Body of pancreas (tissue), 4 donors: ENCODE results near the gene OTOL1. TPM values are rescaled to one million over a fixed set of nuclear protein-coding genes. Genes with fewer than 3 reads are reported as not detected.

Experiments used
- ATAC-seq: fragments of 150-250 bp; one replicate; pipeline ENCODE4 v1.9.1; 2016
- DNase-seq, 4 donors: peaks; one replicate each; pipeline ENCODE4 v3.0.0-alpha.2; 2019
- H3K27ac ChIP-seq, 4 donors: fragments of 200-600 bp; sonication (generic); 1 replicate in 3 of 4; 2 replicates in 1 of 4; pipeline versions ENCODE4 v1.5.1 to v1.6.1; 2016 to 2019; ENCODE audit warnings: mild to moderate bottlenecking in 1 of 4, mixed read lengths in 1 of 4, moderate library complexity in 1 of 4
- H3K27me3 ChIP-seq, 2 donors: fragments of 200-600 bp; sonication (generic); one replicate each; pipeline ENCODE4 v1.6.0; 2016; ENCODE audit warnings: mild to moderate bottlenecking in 1 of 2
- H3K36me3 ChIP-seq, 2 donors: fragments of 200-600 bp; sonication (generic); replicated peaks in 1 of 2; 2 replicates each; pipeline ENCODE4 v1.5.1; 2016; ENCODE audit warnings: low read depth in 2 of 2; ENCODE audit not compliant: insufficient read depth in 1 of 2
- H3K4me1 ChIP-seq: fragments of 200-600 bp; sonication (generic); one replicate; pipeline ENCODE4 v1.6.0; 2016
- H3K4me3 ChIP-seq, 2 donors: fragments of 200-600 bp; sonication (generic); 1 replicate in 1 of 2; 2 replicates in 1 of 2; pipeline ENCODE4 v1.5.1; 2016 to 2019
- H3K9me3 ChIP-seq, 3 donors: fragments of 200-600 bp; sonication (generic); 1 replicate in 2 of 3; 2 replicates in 1 of 3; pipeline ENCODE4 v1.5.1; 2016
- POLR2A ChIP-seq, 3 donors: fragments of 450-650 bp; IDR thresholded peaks; one replicate each; pipeline ENCODE4 v1.6.1; 2016; ENCODE audit warnings: antibody characterized with exemption in 3 of 3, mild to moderate bottlenecking in 2 of 3
- WGBS, 2 donors: methylation state at CpG; one replicate each; pipeline ENCODE4 v1.1.5; 2017; 5-methylcytosine and 5-hydroxymethylcytosine counted together
- intact Hi-C: fragments of 100-400 bp; cut with DNase I; formaldehyde crosslinking; loops from one replicate; pipeline ENCODE4 v1.15.1; 2023
- total RNA-seq, 2 donors: library from RNA; depleted of rRNA; stranded (reverse); fragments of >200 nt; gene quantifications; one replicate each; pipeline ENCODE4 v1.1.0, GENCODE V29; 2016
- TF ChIP-seq, protein P1 (sequence below), 7 experiments: fragments of 450-650 bp in 4 of 7; fragments of 200-600 bp in 3 of 7; sonication (generic) in 3 of 7; IDR thresholded peaks; one replicate each; pipeline ENCODE4 v1.5.1; 2016 to 2019; ENCODE audit warnings: antibody characterized with exemption in 7 of 7

OTOL1 gene
- total RNA-seq = not detected

DNA sequence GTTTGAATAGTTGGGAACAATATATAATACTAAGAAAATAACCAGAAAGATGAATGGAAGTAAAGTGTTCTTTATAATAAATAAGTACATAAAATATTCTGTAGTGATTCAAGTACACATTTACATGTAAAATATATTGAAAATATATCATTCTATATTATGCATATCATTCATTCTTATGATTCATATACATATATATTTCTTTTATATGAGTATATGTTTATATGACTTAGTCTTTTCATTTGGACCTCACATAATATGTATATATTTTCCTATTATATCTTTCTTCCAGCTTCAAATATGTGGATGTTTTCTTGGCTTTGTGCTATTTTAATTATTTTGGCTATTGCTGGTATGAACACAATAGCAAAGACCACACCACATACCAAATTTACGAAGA, at the start of gene OTOL1:
TSS of gene OTOL1 (plus strand) at position 301 of the 400 bp plus-strand sequence. CDS start at position 301, 0 bp downstream.
- Histone ChIP-seq H3K27me3 (no peaks in the 10 kb centered on the region), H3K27ac (no peak within 1 kb of the TSS), H3K4me3 (no peak within 1 kb of the TSS), H3K36me3 (no peaks in the 10 kb centered on the region), H3K9me3 (no peaks in the 10 kb centered on the region), H3K4me1 (no peaks in the 10 kb centered on the region)
- intact Hi-C loops = no loop called here
- ATAC-seq = no peak
- TF ChIP-seq, protein P1, sequence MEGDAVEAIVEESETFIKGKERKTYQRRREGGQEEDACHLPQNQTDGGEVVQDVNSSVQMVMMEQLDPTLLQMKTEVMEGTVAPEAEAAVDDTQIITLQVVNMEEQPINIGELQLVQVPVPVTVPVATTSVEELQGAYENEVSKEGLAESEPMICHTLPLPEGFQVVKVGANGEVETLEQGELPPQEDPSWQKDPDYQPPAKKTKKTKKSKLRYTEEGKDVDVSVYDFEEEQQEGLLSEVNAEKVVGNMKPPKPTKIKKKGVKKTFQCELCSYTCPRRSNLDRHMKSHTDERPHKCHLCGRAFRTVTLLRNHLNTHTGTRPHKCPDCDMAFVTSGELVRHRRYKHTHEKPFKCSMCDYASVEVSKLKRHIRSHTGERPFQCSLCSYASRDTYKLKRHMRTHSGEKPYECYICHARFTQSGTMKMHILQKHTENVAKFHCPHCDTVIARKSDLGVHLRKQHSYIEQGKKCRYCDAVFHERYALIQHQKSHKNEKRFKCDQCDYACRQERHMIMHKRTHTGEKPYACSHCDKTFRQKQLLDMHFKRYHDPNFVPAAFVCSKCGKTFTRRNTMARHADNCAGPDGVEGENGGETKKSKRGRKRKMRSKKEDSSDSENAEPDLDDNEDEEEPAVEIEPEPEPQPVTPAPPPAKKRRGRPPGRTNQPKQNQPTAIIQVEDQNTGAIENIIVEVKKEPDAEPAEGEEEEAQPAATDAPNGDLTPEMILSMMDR (IDR thresholded peaks at IDR 0.05) = no peak
- no peak for TF ChIP-seq POLR2A (IDR thresholded peaks at IDR 0.05)
- WGBS, 2 donors = 31 to 61% methylated on average over 1 of the region's 1 CpG
- no peak for DNase-seq

- Histone ChIP-seq H3K9me3 (no peaks in the 10 kb centered on the region), H3K36me3 (no peaks in the 10 kb centered on the region), H3K27me3 (no peaks in the 10 kb centered on the region), H3K4me1 (no peaks in the 10 kb centered on the region), H3K4me3 (no peak overlapping the region), H3K27ac (no peak overlapping the region)
- no peak for TF ChIP-seq POLR2A (IDR thresholded peaks at IDR 0.05)
- TF ChIP-seq, protein P1 (IDR thresholded peaks at IDR 0.05) = no peak
- intact Hi-C loops = no loop called here
- 52 to 64% methylated on average over 2 of the region's 2 CpGs for WGBS, 2 donors
- ATAC-seq (no peak), DNase-seq (no peak)
These were observed 46.8 kb upstream of the OTOL1 start for GRCh38 chr3:161449785-161450184.

DNA sequence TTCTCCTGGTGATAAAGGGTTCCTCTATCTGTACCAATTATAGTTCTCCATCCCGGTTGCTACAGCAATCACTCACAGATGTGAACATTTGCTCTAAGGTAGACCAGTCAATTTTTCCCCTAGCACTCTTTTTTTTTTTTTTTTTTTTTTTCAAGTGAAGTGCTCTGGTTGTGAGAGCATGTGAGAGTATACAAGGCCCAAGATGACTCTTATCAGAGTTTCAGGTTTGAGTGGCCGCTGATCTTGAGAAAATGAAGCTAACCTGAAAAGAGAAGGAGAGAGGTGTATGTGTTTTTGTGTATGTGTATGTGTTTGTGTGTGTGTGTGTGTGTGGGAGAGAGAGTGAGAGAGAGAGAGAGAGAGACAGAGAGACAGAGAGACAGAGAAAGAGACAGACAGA, 44.4 kb upstream of the OTOL1 start:
- Histone ChIP-seq H3K27me3 (no peaks in the 10 kb centered on the region), H3K4me3 (no peak overlapping the region), H3K36me3 (no peaks in the 10 kb centered on the region), H3K4me1 (no peaks in the 10 kb centered on the region), H3K27ac (no peak overlapping the region), H3K9me3 (no peaks in the 10 kb centered on the region)
- WGBS, 2 donors = 63 to 69% methylated on average over 2 of the region's 2 CpGs
- intact Hi-C loops = no loop called here
- DNase-seq = no peak
- ATAC-seq = no peak
- no peak for TF ChIP-seq POLR2A (IDR thresholded peaks at IDR 0.05)
- TF ChIP-seq, protein P1 (IDR thresholded peaks at IDR 0.05) = no peak

DNA sequence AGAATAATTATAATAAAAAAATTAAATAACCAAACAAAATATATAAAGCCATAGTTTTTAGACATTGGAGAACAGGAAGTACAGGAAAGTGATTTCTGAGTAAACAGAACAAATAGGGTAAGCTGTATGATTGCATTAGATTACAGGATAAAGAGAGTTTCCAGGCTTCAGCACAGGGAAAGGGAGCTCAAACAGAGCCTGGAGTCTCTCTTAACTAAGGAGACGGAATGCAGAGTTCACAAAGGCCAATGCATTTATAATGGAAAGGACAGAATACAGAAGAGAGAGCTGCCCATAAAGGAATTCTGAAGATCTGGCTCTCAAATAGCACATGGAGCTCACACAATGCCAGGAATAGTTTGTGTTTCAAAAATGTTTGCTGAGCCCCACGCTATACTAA, 42.0 kb upstream of the OTOL1 start:
- DNase-seq (no peak), ATAC-seq (no peak)
- no peaks in the 10 kb centered on the region for H3K36me3 ChIP-seq
- no peaks in the 10 kb centered on the region for H3K27me3 ChIP-seq
- H3K9me3 ChIP-seq = no peaks in the 10 kb centered on the region
- H3K4me1 ChIP-seq = no peaks in the 10 kb centered on the region
- no peak for TF ChIP-seq POLR2A (IDR thresholded peaks at IDR 0.05)
- TF ChIP-seq, protein P1 (IDR thresholded peaks at IDR 0.05) = no peak
- intact Hi-C loops = no loop called here
- 42 to 48% methylated on average over 2 of the region's 2 CpGs for WGBS, 2 donors
- no peak overlapping the region for H3K4me3 ChIP-seq
- no peak overlapping the region for H3K27ac ChIP-seq

DNA sequence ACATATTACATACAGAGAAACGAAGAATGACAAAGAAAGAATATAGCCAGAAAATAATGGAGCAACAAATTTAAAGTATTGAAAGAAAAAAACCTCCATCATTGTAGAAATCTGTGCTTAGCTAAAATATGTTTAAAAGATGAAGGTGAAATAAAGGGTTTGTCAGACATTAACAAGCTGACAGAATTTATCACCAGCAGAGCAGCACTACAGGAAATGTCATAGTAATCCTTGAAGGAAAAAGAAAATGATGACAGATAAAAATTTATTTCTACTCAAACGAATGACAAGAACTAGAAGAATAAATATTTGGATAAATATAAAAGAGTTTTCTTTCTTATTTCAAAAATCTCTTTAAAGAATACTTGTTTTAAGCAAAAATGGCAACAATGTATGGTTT, 40.6 kb upstream of the OTOL1 start:
- 42 to 46% methylated on average over 2 of the region's 2 CpGs for WGBS, 2 donors
- intact Hi-C loops = no loop called here
- H3K27me3 ChIP-seq = no peaks in the 10 kb centered on the region
- ATAC-seq (no peak), DNase-seq (no peak)
- H3K27ac ChIP-seq = no peak overlapping the region
- H3K9me3 ChIP-seq = no peaks in the 10 kb centered on the region
- no peaks in the 10 kb centered on the region for H3K4me1 ChIP-seq
- no peaks in the 10 kb centered on the region for H3K36me3 ChIP-seq
- H3K4me3 ChIP-seq = no peak overlapping the region
- TF ChIP-seq POLR2A (IDR thresholded peaks at IDR 0.05) = no peak
- TF ChIP-seq, protein P1 (IDR thresholded peaks at IDR 0.05) = no peak
